Endothelial cell of umbilical vein (primary cell): ENCODE results near the gene EDAR. TPM values are rescaled to one million over a fixed set of nuclear protein-coding genes. Genes with fewer than 3 reads are reported as not detected.

Source experiments
- BruUV-seq: library from RNA; stranded (reverse); fragments of 400-500 nt; replicated peaks from 2 replicates; lab custom pipeline; 2021; lab: Mats Ljungman, UMichigan
- CTCF ChIA-PET: fragments of 300-600, 350-600 bp; sonication (Branson Sonifier 250); formaldehyde crosslinking; loops from one replicate; lab custom pipeline; 2021; ENCODE audit warnings: antibody characterized with exemption, inconsistent platforms; lab: Charles Lee
- POLR2A ChIA-PET: fragments of 300-600, 350-600 bp; sonication (Branson Sonifier 250); formaldehyde crosslinking; loops from one replicate; lab custom pipeline; 2021; ENCODE audit warnings: antibody characterized with exemption, inconsistent platforms; lab: Charles Lee
- DNase-seq: peaks from one replicate; pipeline ENCODE4 v3.0.0-alpha.2; 2011; ENCODE audit warnings: low read depth, low spot score
- FAIRE-seq: peaks from 2 replicates; lab custom pipeline; 2011; peaks lifted over from hg19 to GRCh38; lab: Jason Lieb, UNC
- H2AFZ ChIP-seq: 2 replicates; pipeline ENCODE4 v1.6.0; 2012; ENCODE audit warnings: low read depth, low read length, control low read depth, inconsistent platforms
- H3K27ac ChIP-seq: 2 replicates; pipeline ENCODE4 v1.5.1; 2011; ENCODE audit warnings: low read depth, mild to moderate bottlenecking, control low read depth, low read length, moderate library complexity; ENCODE audit not compliant: insufficient read depth
- H3K27me3 ChIP-seq, 2 experiments: 2 replicates each; pipeline versions ENCODE4 v1.6.0 to v1.6.1; 2011; ENCODE audit warnings: low read length in 2 of 2, mixed read lengths in 1 of 2; ENCODE audit not compliant: control insufficient read depth in 2 of 2, insufficient read depth in 2 of 2
- H3K36me3 ChIP-seq, 2 experiments: 2 replicates in 1 of 2; 3 replicates in 1 of 2; pipeline ENCODE4 v1.5.1; 2011; ENCODE audit warnings: low read length in 2 of 2, mild to moderate bottlenecking in 1 of 2, moderate library complexity in 1 of 2; ENCODE audit not compliant: control insufficient read depth in 2 of 2, insufficient read depth in 2 of 2; ENCODE audit errors: extremely low read depth in 1 of 2
- H3K4me1 ChIP-seq: 3 replicates; pipeline ENCODE4 v1.5.1; 2011; ENCODE audit warnings: mild to moderate bottlenecking, low read length; ENCODE audit not compliant: control insufficient read depth, insufficient read depth; ENCODE audit errors: extremely low read depth
- H3K4me2 ChIP-seq: 2 replicates; pipeline ENCODE4 v1.6.1; 2011; ENCODE audit warnings: low read length, control low read depth, mixed read lengths; ENCODE audit not compliant: insufficient read depth
- H3K4me3 ChIP-seq, 3 experiments: fragments of 200-600 bp in 1 of 3; sonication (generic), shearing (Covaris generic) in 1 of 3; replicated peaks in 1 of 3; 2 replicates each; pipeline ENCODE4 v1.5.1; 2011 to 2016; ENCODE audit warnings: control low read depth in 3 of 3, low read length in 3 of 3, mild to moderate bottlenecking in 2 of 3, inconsistent platforms in 1 of 3, low read depth in 1 of 3, moderate library complexity in 1 of 3; ENCODE audit not compliant: insufficient read depth in 1 of 3
- H3K79me2 ChIP-seq: 2 replicates; pipeline ENCODE4 v1.6.0; 2012; ENCODE audit warnings: low read length, inconsistent platforms; ENCODE audit not compliant: control insufficient read depth, insufficient read depth
- H3K9ac ChIP-seq: replicated peaks from 2 replicates; pipeline ENCODE3; 2011; ENCODE audit warnings: low read length, control low read depth; ENCODE audit not compliant: insufficient read depth; ENCODE audit errors: extremely low read depth
- H3K9me1 ChIP-seq: replicated peaks from 3 replicates; pipeline ENCODE4 v1.6.0; 2011; ENCODE audit warnings: mild to moderate bottlenecking, low read length; ENCODE audit not compliant: control insufficient read depth, insufficient read depth; ENCODE audit errors: extremely low read depth
- H3K9me3 ChIP-seq: replicated peaks from 2 replicates; pipeline ENCODE4 v1.5.1; 2012; ENCODE audit warnings: low read length, inconsistent platforms; ENCODE audit not compliant: control insufficient read depth, insufficient read depth
- H4K20me1 ChIP-seq: replicated peaks from 2 replicates; pipeline ENCODE3; 2011; ENCODE audit warnings: mild to moderate bottlenecking, low read length; ENCODE audit not compliant: control insufficient read depth, insufficient read depth; ENCODE audit errors: extremely low read depth
- EZH2 ChIP-seq: IDR thresholded peaks from 2 replicates; pipeline ENCODE4 v1.6.1; 2012; ENCODE audit warnings: borderline replicate concordance, low read depth, mild to moderate bottlenecking, moderate library complexity, low read length, inconsistent platforms; ENCODE audit not compliant: severe bottlenecking
- FOS ChIP-seq: IDR thresholded peaks from 2 replicates; pipeline ENCODE4 v1.6.1; 2011; ENCODE audit warnings: mild to moderate bottlenecking, low read length, moderate library complexity, borderline replicate concordance; ENCODE audit not compliant: insufficient read depth
- GATA2 ChIP-seq: IDR thresholded peaks from 2 replicates; pipeline ENCODE4 v1.7.0; 2011; ENCODE audit warnings: low read depth, mild to moderate bottlenecking, moderate library complexity, mixed read lengths, low read length; ENCODE audit not compliant: insufficient read length, insufficient read depth
- JUN ChIP-seq: IDR thresholded peaks from 2 replicates; pipeline ENCODE4 v1.6.1; 2011; ENCODE audit warnings: borderline replicate concordance, low read depth; ENCODE audit not compliant: insufficient read length, insufficient read depth
- MYC ChIP-seq: IDR thresholded peaks from one replicate; pipeline ENCODE4 v1.6.1; 2011; ENCODE audit warnings: mild to moderate bottlenecking, low read depth, low read length
- POLR2A ChIP-seq: IDR thresholded peaks from 2 replicates; pipeline ENCODE4 v1.6.1; 2012; ENCODE audit warnings: low read depth, mild to moderate bottlenecking, control low read depth, low read length
- POLR2AphosphoS5 ChIP-seq: IDR thresholded peaks from 2 replicates; pipeline ENCODE4 v1.6.1; 2012; ENCODE audit warnings: low read depth, mild to moderate bottlenecking, control low read depth, low read length, moderate library complexity; ENCODE audit not compliant: insufficient read depth
- dilution Hi-C: fragments of 300-500 bp; cut with MboI; formaldehyde crosslinking; loops from one replicate; pipeline ENCODE4 v1.15.0; 2019; ENCODE audit warnings: low sequenced_read_pairs; ENCODE audit not compliant: extremely low pct_ligation_motif_present
- intact Hi-C: fragments of 100-400 bp; cut with micrococcal nuclease; formaldehyde crosslinking; loops from one replicate; pipeline ENCODE4 v1.10.0; 2022
- polyA plus RNA-seq, 4 experiments: library from polyadenylated mRNA; depleted of rRNA in 3 of 4; stranded (reverse) in 3 of 4; unstranded in 1 of 4; fragments of >200 nt; gene quantifications; 2 replicates each; pipeline versions ENCODE4 v1.2.1 to v1.2.3, GENCODE V29; 2011 to 2012; ENCODE audit warnings: missing spikeins in 1 of 4
- total RNA-seq: library from RNA; stranded (reverse); gene quantifications from 2 replicates; pipeline ENCODE4 v1.2.3, GENCODE V29; 2021
- TF ChIP-seq, protein P1 (sequence below), 2 donors: IDR thresholded peaks; 1 replicate in 1 of 2; 2 replicates in 1 of 2; pipeline ENCODE4 v1.5.1; 2011; ENCODE audit warnings: low read length in 2 of 2, mild to moderate bottlenecking in 2 of 2, moderate library complexity in 2 of 2, control low read depth in 1 of 2, inconsistent platforms in 1 of 2, low read depth in 1 of 2; ENCODE audit not compliant: insufficient read depth in 1 of 2; ENCODE audit errors: extremely low read depth in 1 of 2
- TF ChIP-seq, protein P2 (sequence below): IDR thresholded peaks from 2 replicates; pipeline ENCODE4 v1.6.1; 2011; ENCODE audit not compliant: insufficient read depth, insufficient read length

EDAR gene
- total and polyA plus RNA-seq, 2 donors (not counting 3 experiments of a cell fraction or from before 2014, with no cell fraction given), result not detected

DNA sequence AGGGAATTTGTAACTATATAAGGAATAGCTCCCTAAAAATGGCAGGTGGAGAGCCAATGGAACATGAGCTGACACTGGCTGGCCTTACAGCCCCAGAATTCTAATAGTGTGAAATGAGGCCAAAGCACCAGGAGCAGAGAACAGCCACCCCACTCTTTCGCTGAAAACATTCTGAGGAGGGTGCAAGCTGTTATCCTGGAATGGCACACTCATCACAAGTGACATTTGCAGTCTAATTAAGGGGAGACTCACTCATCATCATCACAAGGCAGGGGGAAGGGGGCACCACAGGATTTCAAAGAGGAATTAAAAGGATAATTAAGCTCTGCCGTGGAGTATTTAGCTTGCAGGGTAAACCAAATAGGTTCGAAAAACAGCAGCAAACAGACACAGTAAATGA, 94.3 kb downstream of the EDAR start:
- Histone ChIP-seq H3K9ac (no peak overlapping the region), H3K4me1 (no peaks in the 10 kb centered on the region), H3K4me2 (no peak overlapping the region), H3K36me3 (no peaks in the 10 kb centered on the region), H3K79me2 (no peaks in the 10 kb centered on the region), H3K27ac (no peak overlapping the region), H4K20me1 (no peaks in the 10 kb centered on the region), H2AFZ (no peak overlapping the region), H3K27me3 (peaks cover 0 to 2% of the 10 kb centered on the region in 2 experiments), H3K4me3 (no peak overlapping the region), H3K9me3 (no peaks in the 10 kb centered on the region), H3K9me1 (no peaks in the 10 kb centered on the region)
- TF ChIP-seq JUN (no peak), FOS (no peak), POLR2AphosphoS5 (no peak), MYC (no peak), GATA2 (no peak), POLR2A (no peak), EZH2 (no peak)
- TF ChIP-seq, protein P1, sequence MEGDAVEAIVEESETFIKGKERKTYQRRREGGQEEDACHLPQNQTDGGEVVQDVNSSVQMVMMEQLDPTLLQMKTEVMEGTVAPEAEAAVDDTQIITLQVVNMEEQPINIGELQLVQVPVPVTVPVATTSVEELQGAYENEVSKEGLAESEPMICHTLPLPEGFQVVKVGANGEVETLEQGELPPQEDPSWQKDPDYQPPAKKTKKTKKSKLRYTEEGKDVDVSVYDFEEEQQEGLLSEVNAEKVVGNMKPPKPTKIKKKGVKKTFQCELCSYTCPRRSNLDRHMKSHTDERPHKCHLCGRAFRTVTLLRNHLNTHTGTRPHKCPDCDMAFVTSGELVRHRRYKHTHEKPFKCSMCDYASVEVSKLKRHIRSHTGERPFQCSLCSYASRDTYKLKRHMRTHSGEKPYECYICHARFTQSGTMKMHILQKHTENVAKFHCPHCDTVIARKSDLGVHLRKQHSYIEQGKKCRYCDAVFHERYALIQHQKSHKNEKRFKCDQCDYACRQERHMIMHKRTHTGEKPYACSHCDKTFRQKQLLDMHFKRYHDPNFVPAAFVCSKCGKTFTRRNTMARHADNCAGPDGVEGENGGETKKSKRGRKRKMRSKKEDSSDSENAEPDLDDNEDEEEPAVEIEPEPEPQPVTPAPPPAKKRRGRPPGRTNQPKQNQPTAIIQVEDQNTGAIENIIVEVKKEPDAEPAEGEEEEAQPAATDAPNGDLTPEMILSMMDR (IDR thresholded peaks at IDR 0.05; ENCODE audit: extremely low read depth in 1 of 2, insufficient read depth in 1 of 2, low read depth in 1 of 2, low read length in 2 of 2), result no peak
- TF ChIP-seq, protein P2, sequence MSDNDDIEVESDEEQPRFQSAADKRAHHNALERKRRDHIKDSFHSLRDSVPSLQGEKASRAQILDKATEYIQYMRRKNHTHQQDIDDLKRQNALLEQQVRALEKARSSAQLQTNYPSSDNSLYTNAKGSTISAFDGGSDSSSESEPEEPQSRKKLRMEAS, result no peak
- BruUV-seq, result no TSS peak
- dilution Hi-C loops, result no loop called here
- DNase-seq, result no peak
- POLR2A ChIA-PET, result no interaction called here
- CTCF ChIA-PET, result interaction anchor here (1.0 to 1.2 kb wide), 3 partner anchors 9 to 10 kb away, joined by 3 read pairs; no protein-coding TSS in a partner anchor
- FAIRE-seq, result no peak
- intact Hi-C loops, result no loop called here
